Liver (tissue), 9 donors: Measurements from ENCODE around the gene UGT1A5. TPM values are rescaled to one million over a fixed set of nuclear protein-coding genes. Genes with fewer than 3 reads are reported as not detected.
A peak's percentile ranks its signal among the peaks of the same experiment; 100 is the strongest.

ENCODE experiments used
- DNase-seq: peaks from one replicate; pipeline ENCODE4 v3.0.0-alpha.2; 2017; ENCODE audit warnings: low spot score
- H3K27ac ChIP-seq, 2 donors: one replicate each; pipeline ENCODE4 v1.7.0; 2013; ENCODE audit warnings: inconsistent platforms in 2 of 2, low read length in 2 of 2, control low read depth in 1 of 2, low read depth in 1 of 2, mild to moderate bottlenecking in 1 of 2
- H3K27me3 ChIP-seq, 4 donors: one replicate each; pipeline versions ENCODE4 v1.6.1 to v1.7.0; 2013; ENCODE audit warnings: low read length in 3 of 4, inconsistent platforms in 1 of 4, mild to moderate bottlenecking in 1 of 4, moderate library complexity in 1 of 4; ENCODE audit not compliant: control insufficient read depth in 4 of 4, insufficient read depth in 4 of 4
- H3K36me3 ChIP-seq, 4 donors: one replicate each; pipeline versions ENCODE4 v1.6.1 to v1.7.0; 2013; ENCODE audit warnings: low read length in 3 of 4, mild to moderate bottlenecking in 3 of 4, low read depth in 1 of 4, moderate library complexity in 1 of 4; ENCODE audit not compliant: control insufficient read depth in 4 of 4, insufficient read depth in 3 of 4
- H3K4me1 ChIP-seq, 4 donors: one replicate each; pipeline versions ENCODE4 v1.6.1 to v1.7.0; 2013; ENCODE audit warnings: low read length in 3 of 4, mild to moderate bottlenecking in 3 of 4, moderate library complexity in 1 of 4; ENCODE audit not compliant: control insufficient read depth in 4 of 4, insufficient read depth in 4 of 4
- H3K4me3 ChIP-seq, 3 donors: one replicate each; pipeline versions ENCODE4 v1.6.1 to v1.7.0; 2013; ENCODE audit warnings: low read length in 3 of 3, control low read depth in 1 of 3, low read depth in 1 of 3, mild to moderate bottlenecking in 1 of 3
- H3K9ac ChIP-seq, 2 donors: one replicate each; pipeline ENCODE4 v1.7.0; 2013; ENCODE audit warnings: low read length in 2 of 2, mild to moderate bottlenecking in 2 of 2, moderate library complexity in 2 of 2, control low read depth in 1 of 2, low read depth in 1 of 2
- H3K9me3 ChIP-seq, 4 donors: one replicate each; pipeline versions ENCODE4 v1.6.1 to v1.7.0; 2013; ENCODE audit warnings: low read length in 3 of 4; ENCODE audit not compliant: control insufficient read depth in 4 of 4
- EGR1 ChIP-seq, 2 donors: IDR thresholded peaks; 2 replicates each; pipeline ENCODE4 v1.6.1; 2016 to 2018; ENCODE audit warnings: antibody characterized with exemption in 2 of 2, low read depth in 2 of 2
- FOXA1 ChIP-seq: IDR thresholded peaks from 2 replicates; pipeline ENCODE4 v1.6.1; 2016; ENCODE audit warnings: antibody characterized with exemption
- FOXA2 ChIP-seq: IDR thresholded peaks from 2 replicates; pipeline ENCODE4 v1.6.1; 2016; ENCODE audit warnings: antibody characterized with exemption
- GABPA ChIP-seq, 2 donors: IDR thresholded peaks in 1 of 2; conservative IDR thresholded peaks in 1 of 2; 2 replicates each; pipeline ENCODE4 v1.6.1; 2016; ENCODE audit warnings: antibody characterized with exemption in 2 of 2, mild to moderate bottlenecking in 1 of 2, moderate library complexity in 1 of 2
- HNF4A ChIP-seq, 2 donors: conservative IDR thresholded peaks; 2 replicates each; pipeline ENCODE4 v1.6.1; 2016; ENCODE audit warnings: antibody characterized with exemption in 2 of 2, mild to moderate bottlenecking in 2 of 2
- HNF4G ChIP-seq: IDR thresholded peaks from 2 replicates; pipeline ENCODE4 v1.6.1; 2016; ENCODE audit warnings: antibody characterized with exemption
- JUND ChIP-seq, 2 donors: IDR thresholded peaks; 2 replicates each; pipeline ENCODE4 v1.6.1; 2016; ENCODE audit warnings: antibody characterized with exemption in 2 of 2
- NR2F2 ChIP-seq: IDR thresholded peaks from 2 replicates; pipeline ENCODE4 v1.6.1; 2016; ENCODE audit warnings: antibody characterized with exemption
- RAD21 ChIP-seq, 2 donors: IDR thresholded peaks; 2 replicates each; pipeline ENCODE4 v1.6.1; 2016; ENCODE audit warnings: antibody characterized with exemption in 2 of 2, mild to moderate bottlenecking in 2 of 2
- RXRA ChIP-seq, 2 donors: IDR thresholded peaks; 2 replicates each; pipeline ENCODE4 v1.6.1; 2017 to 2018; ENCODE audit warnings: antibody characterized with exemption in 2 of 2, mild to moderate bottlenecking in 1 of 2
- SP1 ChIP-seq: IDR thresholded peaks from 2 replicates; pipeline ENCODE4 v1.6.1; 2018; ENCODE audit warnings: antibody characterized with exemption, mild to moderate bottlenecking
- TAF1 ChIP-seq: conservative IDR thresholded peaks from 2 replicates; pipeline ENCODE4 v1.6.1; 2016; ENCODE audit warnings: antibody characterized with exemption, mild to moderate bottlenecking
- YY1 ChIP-seq: IDR thresholded peaks from 2 replicates; pipeline ENCODE4 v1.6.1; 2016; ENCODE audit warnings: antibody characterized with exemption, mild to moderate bottlenecking
- WGBS: extraction: QIAGEN DNeasy Blood & Tissue Kit; methylation state at CpG from one replicate; pipeline ENCODE4 v1.1.7; 2013; 5-methylcytosine and 5-hydroxymethylcytosine counted together
- polyA plus RNA-seq, 2 donors: library from polyadenylated mRNA; stranded (reverse) in 1 of 2; unstranded in 1 of 2; fragments of 200-250 nt in 1 of 2; fragments of >200 nt in 1 of 2; fragmentation: Nextera tagmentation in 1 of 2; extraction: Ambion mirVana in 1 of 2; gene quantifications; one replicate each; pipeline versions ENCODE4 v1.2.1 to v1.2.3, GENCODE V29; 2013 to 2015
- total RNA-seq, 2 donors: library from RNA; depleted of rRNA; stranded (reverse); fragments of >200 nt; gene quantifications; one replicate each; pipeline ENCODE4 v1.2.3, GENCODE V29; 2014
- TF ChIP-seq, protein P1 (sequence below): IDR thresholded peaks from 2 replicates; pipeline ENCODE4 v1.6.1; 2016; ENCODE audit warnings: antibody characterized with exemption, mild to moderate bottlenecking
- TF ChIP-seq, protein P2 (sequence below): IDR thresholded peaks from 2 replicates; pipeline ENCODE4 v1.6.1; 2016; ENCODE audit warnings: antibody characterized with exemption
- TF ChIP-seq, protein P3 (sequence below): IDR thresholded peaks from 2 replicates; pipeline ENCODE4 v1.6.1; 2016; ENCODE audit warnings: antibody characterized with exemption
- TF ChIP-seq, protein P4 (sequence below): IDR thresholded peaks from 2 replicates; pipeline ENCODE4 v1.6.1; 2016; ENCODE audit warnings: antibody characterized with exemption
- TF ChIP-seq, protein P5 (sequence below): fragments of 150-350 bp; IDR thresholded peaks from 2 replicates; pipeline ENCODE4 v1.5.1; 2017; ENCODE audit warnings: improper control_type of control experiment, low read depth, low read length; ENCODE audit not compliant: missing input control
- donor health status: healthy.
- donor health status: healthy.
- donor health status: healthy.
- donor health status: healthy.
- donor health status: healthy.

The UGT1A5 gene
- total and polyA plus RNA-seq, 4 donors: 0.14 to 1.8 (median 1.6) TPM; not detected in 1

DNA sequence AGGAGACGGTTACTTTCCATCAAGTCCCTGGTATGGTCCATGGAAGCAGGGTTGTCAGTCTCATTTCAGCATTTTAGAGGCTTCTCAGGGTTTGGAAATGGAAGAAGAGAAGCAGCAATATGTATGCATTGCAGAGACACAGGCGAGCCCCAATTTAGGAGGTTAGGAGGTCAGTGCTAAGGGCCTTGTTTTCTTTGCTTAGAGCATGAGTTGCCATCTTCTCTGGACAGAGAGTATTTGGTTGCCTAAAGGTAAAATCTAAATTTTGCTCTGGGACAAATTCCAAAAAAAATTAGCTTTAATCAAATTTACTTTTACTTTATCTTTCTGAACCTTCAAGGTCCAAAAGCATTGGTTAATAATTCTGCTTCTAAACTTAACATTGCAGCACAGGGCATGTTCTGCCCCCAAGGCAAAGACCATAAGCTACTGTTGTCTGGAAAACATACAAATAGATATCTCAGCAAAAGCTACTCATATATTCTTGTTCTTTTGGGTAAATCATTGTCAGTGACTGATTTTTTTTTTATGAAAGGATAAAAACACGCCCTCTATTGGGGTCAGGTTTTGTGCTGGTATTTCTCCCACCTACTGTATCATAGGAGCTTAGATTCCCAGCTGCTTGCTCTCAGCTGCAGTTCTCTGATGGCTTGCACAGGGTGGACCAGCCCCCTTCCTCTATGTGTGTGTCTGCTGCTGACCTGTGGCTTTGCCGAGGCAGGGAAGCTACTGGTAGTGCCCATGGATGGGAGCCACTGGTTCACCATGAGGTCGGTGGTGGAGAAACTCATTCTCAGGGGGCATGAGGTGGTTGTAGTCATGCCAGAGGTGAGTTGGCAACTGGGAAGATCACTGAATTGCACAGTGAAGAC is 41.2 kb upstream of the UGT1A5 start, which contains the start of gene UGT1A9:
TSS of gene UGT1A9 (plus strand) at position 609 of the 872 bp plus-strand sequence. CDS start at position 646, 37 bp downstream.
- peaks cover 5 to 40% (median 26%) of the 10 kb centered on the region in 4 donors for H3K4me1 ChIP-seq
- no peaks in the 10 kb centered on the region for H3K27me3 ChIP-seq
- DNase-seq: no peak
- no peaks in the 10 kb centered on the region for H3K9me3 ChIP-seq
- H3K9ac ChIP-seq: peak within 1 kb of the TSS; percentile 37 to 94
- H3K4me3 ChIP-seq: peak within 1 kb of the TSS; percentile 45 to 69 (median 51)
- 50% methylated on average over 5 of the region's 5 CpGs for whole genome bisulfite sequencing
- TF ChIP-seq, protein P1, sequence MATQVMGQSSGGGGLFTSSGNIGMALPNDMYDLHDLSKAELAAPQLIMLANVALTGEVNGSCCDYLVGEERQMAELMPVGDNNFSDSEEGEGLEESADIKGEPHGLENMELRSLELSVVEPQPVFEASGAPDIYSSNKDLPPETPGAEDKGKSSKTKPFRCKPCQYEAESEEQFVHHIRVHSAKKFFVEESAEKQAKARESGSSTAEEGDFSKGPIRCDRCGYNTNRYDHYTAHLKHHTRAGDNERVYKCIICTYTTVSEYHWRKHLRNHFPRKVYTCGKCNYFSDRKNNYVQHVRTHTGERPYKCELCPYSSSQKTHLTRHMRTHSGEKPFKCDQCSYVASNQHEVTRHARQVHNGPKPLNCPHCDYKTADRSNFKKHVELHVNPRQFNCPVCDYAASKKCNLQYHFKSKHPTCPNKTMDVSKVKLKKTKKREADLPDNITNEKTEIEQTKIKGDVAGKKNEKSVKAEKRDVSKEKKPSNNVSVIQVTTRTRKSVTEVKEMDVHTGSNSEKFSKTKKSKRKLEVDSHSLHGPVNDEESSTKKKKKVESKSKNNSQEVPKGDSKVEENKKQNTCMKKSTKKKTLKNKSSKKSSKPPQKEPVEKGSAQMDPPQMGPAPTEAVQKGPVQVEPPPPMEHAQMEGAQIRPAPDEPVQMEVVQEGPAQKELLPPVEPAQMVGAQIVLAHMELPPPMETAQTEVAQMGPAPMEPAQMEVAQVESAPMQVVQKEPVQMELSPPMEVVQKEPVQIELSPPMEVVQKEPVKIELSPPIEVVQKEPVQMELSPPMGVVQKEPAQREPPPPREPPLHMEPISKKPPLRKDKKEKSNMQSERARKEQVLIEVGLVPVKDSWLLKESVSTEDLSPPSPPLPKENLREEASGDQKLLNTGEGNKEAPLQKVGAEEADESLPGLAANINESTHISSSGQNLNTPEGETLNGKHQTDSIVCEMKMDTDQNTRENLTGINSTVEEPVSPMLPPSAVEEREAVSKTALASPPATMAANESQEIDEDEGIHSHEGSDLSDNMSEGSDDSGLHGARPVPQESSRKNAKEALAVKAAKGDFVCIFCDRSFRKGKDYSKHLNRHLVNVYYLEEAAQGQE: peak; percentile 65
- TF ChIP-seq SP1: peak; percentile 88
- TF ChIP-seq, protein P2, sequence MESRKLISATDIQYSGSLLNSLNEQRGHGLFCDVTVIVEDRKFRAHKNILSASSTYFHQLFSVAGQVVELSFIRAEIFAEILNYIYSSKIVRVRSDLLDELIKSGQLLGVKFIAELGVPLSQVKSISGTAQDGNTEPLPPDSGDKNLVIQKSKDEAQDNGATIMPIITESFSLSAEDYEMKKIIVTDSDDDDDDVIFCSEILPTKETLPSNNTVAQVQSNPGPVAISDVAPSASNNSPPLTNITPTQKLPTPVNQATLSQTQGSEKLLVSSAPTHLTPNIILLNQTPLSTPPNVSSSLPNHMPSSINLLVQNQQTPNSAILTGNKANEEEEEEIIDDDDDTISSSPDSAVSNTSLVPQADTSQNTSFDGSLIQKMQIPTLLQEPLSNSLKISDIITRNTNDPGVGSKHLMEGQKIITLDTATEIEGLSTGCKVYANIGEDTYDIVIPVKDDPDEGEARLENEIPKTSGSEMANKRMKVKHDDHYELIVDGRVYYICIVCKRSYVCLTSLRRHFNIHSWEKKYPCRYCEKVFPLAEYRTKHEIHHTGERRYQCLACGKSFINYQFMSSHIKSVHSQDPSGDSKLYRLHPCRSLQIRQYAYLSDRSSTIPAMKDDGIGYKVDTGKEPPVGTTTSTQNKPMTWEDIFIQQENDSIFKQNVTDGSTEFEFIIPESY: peak; percentile 72
- TF ChIP-seq RAD21 (IDR thresholded peaks at IDR 0.05): peak in 1 of 2 donors; percentile 51
- TF ChIP-seq NR2F2: no peak
- TF ChIP-seq RXRA (IDR thresholded peaks at IDR 0.05): peak; percentile 74 to 83
- TF ChIP-seq, protein P3, sequence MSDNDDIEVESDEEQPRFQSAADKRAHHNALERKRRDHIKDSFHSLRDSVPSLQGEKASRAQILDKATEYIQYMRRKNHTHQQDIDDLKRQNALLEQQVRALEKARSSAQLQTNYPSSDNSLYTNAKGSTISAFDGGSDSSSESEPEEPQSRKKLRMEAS: peak; percentile 38
- peak in 1 of 2 donors; percentile 59 for TF ChIP-seq JUND (IDR thresholded peaks at IDR 0.05)
- TF ChIP-seq GABPA (IDR thresholded peaks at IDR 0.05 in 1 of 2, conservative IDR thresholded peaks at IDR 0.05 in 1 of 2): no peak
- TF ChIP-seq YY1: peak; percentile 32
- TF ChIP-seq, protein P4, sequence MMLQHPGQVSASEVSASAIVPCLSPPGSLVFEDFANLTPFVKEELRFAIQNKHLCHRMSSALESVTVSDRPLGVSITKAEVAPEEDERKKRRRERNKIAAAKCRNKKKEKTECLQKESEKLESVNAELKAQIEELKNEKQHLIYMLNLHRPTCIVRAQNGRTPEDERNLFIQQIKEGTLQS: peak; percentile 57
- peak; percentile 98 for TF ChIP-seq HNF4A (conservative IDR thresholded peaks at IDR 0.05)
- peak; percentile 77 for TF ChIP-seq HNF4G
- no peak for TF ChIP-seq EGR1 (IDR thresholded peaks at IDR 0.05; ENCODE audit: low read depth in 2 of 2)
- no peak for TF ChIP-seq FOXA2
- TF ChIP-seq FOXA1: no peak
- TF ChIP-seq TAF1: peak; percentile 62
- TF ChIP-seq, protein P5, sequence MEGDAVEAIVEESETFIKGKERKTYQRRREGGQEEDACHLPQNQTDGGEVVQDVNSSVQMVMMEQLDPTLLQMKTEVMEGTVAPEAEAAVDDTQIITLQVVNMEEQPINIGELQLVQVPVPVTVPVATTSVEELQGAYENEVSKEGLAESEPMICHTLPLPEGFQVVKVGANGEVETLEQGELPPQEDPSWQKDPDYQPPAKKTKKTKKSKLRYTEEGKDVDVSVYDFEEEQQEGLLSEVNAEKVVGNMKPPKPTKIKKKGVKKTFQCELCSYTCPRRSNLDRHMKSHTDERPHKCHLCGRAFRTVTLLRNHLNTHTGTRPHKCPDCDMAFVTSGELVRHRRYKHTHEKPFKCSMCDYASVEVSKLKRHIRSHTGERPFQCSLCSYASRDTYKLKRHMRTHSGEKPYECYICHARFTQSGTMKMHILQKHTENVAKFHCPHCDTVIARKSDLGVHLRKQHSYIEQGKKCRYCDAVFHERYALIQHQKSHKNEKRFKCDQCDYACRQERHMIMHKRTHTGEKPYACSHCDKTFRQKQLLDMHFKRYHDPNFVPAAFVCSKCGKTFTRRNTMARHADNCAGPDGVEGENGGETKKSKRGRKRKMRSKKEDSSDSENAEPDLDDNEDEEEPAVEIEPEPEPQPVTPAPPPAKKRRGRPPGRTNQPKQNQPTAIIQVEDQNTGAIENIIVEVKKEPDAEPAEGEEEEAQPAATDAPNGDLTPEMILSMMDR: no peak
- peak within 1 kb of the TSS; percentile 90 to 98 for H3K27ac ChIP-seq
- no peaks in the 10 kb centered on the region for H3K36me3 ChIP-seq
